NCI-H146 (cell line): ENCODE results near the gene UACA.
A peak's percentile ranks its signal among the peaks of the same experiment; 100 is the strongest.

Experiments used
- DNase-seq: peaks from one replicate; lab custom pipeline; 2025; lab: John Stamatoyannopoulos, UW

Gene UACA

DNA sequence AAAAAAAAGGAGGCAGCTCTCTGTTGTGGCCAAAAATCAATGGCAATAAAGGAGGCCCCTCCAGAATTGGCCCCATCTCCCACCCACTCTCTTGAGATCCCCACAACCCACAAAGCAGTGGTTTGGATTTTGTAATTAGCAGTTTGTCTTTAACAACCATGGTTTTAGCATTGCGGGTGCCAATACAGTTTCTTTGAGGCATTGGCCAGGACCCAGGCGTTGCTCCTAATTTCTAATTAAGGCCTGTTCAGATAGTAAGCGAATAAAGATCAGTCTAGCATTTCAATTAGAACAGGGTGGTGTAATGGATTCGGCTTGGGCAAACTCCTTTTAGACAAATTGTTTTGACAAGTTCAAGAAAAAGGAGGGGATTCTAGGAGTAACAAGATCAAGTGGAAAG lies 23.6 kb upstream of the UACA start:
- DNase-seq = no peak

DNA sequence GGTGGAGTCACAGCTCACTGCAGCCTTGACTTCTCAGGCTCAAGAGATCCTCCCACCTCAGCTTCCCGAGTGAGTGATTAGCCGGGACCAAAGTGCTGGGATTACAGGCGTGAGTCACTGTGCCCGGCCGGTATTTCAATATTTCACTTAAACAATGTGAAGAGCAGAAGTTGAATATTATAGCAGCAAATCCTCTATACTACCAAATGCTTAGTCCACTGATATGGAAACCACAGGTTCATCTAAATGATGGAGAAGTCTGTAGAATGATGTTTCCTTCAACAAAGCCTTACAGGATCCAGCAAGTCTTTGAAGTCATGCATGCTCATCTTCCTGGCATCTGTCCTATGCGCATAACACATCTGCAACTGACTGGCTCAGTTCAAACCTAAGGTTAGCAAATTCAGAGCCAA lies 20.3 kb upstream of the UACA start:
- no peak for DNase-seq

DNA sequence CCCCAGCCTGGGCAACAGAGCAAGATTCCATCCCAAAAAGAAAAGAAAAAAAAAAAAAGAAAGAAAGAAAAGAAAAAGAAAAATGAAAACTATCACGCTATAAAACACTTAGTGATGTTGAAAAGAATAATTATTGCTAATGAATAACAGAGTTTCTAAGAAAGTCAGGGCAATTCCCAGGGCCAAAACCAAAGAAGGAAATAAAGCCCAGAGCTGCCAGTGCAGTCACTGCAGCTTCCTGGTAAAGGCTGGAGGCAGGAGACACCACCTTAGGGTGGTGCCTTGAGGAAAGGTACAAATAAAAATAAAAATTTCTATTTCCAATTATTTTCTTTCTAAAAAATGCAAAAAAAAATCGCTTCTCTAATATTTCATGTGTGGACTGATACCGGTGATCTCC lies 19.7 kb upstream of the UACA start:
- no peak for DNase-seq

DNA sequence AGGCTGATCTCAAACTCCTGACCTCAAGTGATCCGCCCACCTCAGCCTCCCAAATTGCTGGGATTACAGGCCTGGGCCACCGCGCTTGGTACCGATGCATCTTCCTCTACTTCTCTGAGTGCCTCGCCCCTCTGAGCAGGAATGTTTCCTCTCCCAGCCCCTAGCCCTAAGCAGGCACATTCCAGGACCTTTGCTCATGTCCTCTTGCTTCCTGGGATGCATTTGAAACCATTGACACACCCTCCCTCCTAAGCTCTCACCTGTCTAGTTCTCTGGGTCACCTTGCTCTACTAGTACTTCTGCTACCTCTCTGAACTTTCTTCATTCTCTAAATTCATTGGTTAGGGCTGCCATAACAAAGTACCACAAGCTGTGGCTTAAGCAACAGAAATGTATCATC lies 17.9 kb upstream of the UACA start:
- no peak for DNase-seq

DNA sequence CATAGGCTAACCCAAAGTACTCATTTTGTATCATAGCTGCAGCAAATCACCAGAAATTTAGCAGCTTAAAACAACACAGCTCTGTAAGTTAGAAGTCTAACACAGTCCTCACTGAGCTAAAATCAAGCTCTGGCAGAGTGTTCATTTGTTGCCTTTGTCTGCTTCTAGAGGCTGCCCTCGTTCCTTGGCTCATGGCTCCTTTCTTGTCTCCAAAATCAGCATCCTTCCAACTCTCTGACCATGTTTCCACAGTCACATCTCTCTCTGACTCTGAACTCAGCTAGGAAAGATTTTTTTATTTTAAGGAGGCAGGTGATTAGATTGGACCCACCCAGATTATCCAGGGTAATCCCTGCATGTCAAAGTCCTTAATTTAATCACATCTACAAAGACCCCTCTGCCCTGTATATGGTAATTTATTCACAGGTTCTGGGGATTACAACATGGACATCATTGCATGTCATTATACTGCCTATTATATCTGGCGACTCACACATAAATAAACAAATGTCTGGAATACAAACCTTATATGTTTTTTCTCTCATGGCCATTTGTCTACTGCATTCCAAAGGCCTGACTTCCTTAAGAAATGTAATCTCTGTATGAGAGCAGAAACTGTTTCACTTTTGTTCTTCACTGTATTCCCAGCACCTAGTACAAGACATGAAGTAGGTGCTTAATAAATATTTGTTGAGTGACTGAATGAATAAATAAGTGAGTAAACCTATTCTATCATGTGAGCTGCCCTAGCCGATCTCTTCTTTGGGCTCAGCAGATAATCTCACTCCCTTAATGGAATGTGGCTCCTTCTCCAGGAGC lies 15.1 kb upstream of the UACA start:
- no peak for DNase-seq

DNA sequence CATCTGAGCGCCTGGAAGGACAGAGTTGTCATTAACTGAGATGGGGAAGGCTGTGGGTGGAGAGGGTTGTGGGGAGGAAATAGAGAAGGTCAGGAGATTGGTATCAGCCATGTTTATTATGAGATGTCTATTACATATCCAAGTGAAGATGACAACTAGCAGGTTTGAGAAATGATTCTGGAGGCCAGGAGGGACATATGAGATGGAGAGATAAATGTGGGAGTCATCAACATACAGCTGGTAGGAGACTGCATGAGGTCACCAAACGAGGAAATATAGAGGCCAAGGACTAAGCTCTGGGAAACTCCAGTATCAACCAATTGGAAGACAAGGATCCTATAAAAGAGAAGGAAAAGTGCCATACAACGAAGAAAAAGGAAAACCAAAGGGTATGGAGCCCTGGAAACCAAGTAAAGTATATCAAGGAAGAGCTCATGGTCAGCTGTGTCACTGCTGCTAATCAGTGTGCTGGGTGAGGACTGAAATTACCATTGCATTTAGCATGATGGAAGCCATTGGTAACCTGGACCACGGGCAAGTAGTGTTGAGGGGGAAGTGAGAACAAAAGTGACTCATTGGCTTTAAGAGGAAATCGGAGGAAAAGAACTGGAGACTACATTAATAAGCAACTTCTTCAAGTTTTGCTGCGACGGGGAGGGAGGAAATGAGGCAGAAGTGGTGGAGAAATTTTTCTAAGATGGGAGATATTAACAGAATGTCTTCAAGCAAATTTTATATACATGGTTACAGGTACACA lies 14.0 kb upstream of the UACA start:
- no peak for DNase-seq

DNA sequence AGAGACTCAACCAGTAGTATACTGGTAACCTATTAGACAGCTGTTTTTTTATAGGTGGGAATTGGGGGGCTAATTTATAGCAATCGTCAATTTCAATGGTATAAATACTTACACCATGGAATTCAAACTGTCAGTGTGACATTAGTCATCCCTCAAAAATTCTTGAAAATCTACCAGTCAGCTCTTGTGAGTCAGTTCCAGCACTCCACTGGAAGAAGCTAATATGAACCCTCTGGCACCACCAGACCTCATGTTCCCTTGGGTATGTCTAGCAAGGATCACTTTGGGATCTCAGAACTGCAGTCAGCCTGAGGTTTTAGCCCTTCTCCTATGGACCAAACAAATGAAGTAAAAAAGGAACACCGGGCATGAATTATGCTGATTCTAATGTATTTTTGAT lies 11.8 kb upstream of the UACA start:
- no peak for DNase-seq

DNA sequence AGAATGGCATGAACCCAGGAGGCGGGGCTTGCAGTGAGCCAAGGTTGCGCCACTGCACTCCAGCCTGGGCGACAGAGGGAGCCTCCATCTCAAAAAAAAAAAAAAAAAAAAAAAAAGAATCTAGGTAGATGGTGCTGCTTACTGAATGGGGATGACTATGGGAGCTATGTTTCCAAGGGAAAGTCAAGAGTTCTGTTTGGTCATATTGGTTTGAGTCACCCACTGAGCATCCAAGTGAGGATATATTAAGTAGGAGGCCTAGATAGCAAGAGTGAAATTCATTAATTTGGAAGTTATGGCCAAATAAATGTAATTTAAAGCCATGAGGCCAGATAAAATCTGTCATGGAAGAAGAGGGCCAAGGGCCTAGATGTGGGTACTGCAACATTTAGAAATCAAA lies 9.0 kb upstream of the UACA start:
- DNase-seq = no peak

DNA sequence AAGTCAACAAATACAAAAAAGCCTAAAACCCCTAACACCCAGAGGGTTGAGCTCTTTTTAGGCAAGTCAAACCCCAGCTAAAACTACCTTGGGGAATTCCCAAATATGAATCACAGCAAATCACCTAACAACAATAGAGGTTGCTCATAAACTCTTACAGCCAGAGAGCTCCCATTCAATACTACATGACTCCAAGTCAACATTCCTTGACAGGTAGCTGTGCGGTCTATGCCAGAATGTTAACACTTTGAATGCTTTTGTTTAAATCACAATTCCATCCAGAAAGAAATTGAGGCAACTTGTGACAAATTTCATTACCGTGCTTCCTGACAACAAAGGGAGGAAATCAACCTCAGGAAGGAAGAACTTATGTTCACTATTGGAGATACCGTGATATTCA lies 7.5 kb upstream of the UACA start:
- DNase-seq = no peak

DNA sequence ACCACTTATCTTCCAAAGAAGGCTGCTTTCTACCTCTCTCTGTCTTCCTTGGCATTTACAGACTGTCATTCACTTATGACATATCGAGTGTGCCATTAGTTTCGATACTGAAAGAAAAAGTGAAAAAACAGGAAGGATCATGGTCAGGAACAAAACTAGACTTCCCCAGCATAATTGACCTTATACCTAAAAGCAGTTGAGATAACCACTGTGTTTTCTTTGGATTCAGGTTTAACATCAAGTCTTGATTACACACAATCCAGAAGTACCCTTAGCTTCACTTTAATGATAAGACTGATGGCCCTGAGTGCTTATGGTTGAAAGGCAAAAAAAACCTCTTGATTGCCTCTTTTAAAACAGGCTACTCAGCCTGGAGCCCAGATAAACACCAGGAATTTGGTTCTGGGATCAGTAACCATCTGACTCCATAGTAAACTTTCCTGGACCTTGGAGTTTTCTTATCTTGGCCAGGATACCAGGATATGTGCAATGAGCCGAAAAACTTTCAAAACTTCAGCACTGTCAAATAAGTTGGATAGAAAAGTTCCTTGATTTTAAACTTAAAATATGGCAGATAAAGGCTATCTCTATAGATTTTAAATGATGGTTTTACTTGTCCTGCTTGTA lies 5.0 kb upstream of the UACA start:
- no peak for DNase-seq

DNA sequence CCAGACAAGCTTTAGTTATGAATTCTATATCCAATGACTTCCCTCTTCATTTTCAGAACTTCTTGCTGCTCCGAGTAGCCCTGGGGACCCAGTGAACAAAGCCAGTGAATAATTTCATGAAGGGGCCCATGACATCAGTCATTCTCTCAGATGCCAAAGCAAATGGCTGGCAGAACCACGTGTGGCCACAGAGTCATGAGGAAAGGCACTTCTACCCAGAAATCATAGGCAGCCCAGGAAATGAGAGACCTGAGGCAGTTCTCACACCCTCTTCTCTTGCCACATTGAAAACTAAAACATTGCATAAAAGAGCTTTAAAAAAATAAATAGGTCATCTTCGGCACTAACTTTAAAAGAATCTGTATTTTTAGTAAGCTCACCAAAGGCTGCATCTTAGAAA lies 4.3 kb upstream of the UACA start:
- DNase-seq = no peak

DNA sequence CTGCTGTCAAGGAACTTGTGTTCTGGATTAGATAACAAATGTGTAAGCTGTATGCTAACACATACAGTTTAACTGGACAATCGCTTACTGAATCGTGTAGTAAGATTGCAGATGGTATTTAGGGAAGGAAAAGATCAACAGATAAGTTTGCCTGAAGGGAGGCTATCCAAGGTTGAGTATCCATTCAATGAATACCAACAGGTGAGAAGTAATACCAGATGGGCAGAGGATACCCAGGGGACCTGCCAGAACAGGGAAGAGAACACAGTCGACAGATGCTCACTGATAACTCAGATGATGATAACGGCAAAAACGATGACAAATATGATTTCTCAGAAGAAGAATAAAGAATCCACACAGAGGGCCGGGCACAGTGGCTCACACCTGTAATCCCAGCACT lies 3.2 kb upstream of the UACA start:
- no peak for DNase-seq

DNA sequence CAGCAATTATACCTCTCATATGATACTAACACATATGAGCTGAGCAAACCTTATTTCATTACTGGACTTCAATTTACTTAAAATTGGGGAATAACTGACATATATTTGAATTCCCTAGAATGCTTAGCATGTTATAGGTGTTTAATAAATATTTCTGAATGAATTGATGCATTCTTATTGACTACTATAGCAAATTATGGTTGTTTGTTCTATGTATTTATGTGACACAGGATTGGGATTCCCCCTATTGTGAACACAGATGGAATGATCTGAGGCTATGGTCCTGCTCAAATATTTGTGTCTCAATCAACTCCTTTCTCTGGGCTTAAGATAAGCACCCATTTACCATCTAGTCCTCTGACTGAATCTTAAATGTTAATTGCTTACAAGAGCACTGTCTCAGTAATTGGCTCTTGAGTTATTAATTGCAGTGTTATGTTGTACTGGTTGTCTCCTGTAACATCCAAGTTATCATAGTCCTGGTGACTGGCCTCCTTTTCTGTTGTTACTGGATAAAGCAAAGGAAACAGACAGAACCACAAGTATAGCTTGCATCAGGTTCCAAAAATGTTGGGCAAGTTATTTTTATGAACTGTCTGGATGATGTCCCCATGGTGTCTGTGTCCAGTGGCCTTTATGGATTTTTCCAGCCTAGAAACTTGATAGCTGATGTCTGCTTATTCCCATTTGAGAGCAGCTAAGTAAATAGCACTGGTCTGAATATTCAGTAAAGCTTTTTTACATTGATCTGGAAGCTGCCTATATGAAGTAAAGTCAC lies 2.3 kb upstream of the UACA start:
- no peak for DNase-seq

DNA sequence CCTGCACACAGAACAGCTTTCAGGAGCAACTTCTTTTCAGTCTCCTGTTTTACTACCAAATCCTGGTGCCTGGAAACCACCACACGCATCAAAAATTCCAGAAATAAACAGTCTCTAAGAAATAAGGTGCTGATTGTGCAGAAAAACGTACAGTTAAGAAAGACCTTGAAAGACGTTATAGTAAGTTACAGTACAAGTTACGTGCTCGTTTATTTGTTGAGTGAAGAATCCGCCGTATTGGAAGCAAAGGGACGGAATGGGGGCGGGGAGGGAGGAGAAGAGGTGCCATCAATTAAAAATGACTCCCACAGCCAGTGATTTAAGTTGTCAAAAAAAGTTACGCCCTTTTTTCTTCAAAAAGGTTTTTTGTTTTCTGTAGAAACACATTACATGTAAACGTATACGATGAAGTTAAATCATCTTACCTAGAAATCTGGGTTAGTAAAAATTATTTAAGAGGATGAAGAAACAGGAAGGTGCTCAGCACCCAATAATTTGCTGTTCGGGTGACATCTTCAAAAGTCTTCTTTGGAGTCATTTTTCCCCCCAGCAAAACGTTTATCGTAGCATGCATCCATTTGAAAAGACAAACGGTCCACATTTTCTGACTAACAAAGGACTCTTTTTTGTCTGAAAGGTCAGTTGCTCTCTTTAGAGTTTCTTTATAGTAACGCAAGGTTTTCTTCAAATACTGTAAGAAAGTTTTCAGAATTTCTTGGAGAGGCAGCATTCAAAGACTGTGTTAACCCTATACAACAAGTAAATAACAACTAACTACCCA lies 782 bp upstream of the UACA start:
- no peak for DNase-seq

DNA sequence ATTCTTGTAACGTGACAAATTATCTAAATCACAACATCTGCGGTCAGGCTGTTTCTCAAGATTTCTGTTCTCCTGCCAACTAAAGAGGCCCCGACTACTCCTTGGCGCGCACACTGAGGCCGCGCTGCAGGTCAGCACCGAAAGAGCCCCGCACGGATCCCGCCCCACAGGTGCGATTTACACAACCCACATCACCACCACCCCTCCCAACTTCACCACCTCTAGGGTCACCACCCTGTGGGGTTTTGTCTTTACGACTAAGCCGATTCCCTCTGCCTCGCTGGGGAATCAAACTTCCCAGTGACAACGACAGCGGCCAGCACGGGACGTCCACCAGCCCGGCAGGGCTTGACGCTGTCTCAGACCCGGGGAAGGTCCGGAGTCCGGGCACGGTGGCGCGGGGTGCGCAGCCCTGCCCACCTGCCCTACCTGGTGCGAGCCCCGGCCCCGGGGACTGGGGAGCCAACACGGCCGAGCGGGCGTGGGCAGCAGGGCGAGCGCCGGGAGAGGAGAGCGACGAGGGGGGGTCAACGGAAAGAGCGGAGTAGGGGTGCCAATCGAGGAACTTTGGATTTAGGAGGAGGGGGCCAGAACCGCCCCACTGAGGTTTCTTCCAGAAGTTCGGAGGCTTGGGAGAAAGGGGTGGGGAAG lies 764 bp downstream of the UACA start:
- peak; percentile 31 for DNase-seq

DNA sequence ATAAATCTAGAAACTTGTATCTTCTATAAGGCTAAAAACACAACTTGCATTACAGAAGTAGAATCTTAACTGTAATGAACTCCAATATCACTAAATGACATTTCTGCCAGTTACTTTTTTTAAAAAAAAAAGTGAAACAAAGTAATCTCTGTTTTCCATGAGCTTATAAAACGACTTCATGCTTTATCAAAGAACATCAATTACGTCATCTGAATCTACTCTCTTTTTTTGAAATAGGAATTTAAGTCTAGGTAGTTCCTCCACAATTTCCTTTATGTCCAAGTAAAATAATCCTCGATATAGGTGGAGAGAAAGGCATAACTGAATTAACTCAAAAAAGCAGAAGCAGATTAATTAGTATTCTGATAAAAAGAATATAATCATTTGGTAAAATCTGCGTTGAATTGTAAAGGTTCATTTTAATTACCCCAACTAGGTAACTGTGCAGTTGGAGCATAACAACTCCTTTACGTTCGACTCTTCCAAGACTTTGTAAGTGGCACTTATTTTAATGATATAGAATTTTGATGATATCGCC lies 1.4 kb downstream of the UACA start:
- DNase-seq = no peak

DNA sequence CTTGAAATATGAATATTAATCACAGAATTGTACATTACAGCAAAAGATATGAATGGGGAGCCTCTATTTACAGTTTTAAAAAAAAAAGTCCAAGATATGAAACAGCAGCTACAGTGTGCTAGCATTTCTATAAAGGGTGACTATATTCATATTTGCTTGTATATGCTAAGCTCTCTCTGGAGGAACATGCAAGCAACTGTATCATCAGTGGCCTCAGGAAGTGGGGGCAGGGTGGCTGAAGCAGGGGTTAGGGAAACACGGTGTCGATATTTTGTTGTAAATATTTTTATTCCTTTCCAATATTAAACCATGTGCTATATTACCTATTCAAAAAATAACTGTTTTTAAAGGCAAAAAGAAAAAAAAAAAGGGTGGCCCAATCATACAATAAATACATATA lies 2.3 kb downstream of the UACA start:
- no peak for DNase-seq

DNA sequence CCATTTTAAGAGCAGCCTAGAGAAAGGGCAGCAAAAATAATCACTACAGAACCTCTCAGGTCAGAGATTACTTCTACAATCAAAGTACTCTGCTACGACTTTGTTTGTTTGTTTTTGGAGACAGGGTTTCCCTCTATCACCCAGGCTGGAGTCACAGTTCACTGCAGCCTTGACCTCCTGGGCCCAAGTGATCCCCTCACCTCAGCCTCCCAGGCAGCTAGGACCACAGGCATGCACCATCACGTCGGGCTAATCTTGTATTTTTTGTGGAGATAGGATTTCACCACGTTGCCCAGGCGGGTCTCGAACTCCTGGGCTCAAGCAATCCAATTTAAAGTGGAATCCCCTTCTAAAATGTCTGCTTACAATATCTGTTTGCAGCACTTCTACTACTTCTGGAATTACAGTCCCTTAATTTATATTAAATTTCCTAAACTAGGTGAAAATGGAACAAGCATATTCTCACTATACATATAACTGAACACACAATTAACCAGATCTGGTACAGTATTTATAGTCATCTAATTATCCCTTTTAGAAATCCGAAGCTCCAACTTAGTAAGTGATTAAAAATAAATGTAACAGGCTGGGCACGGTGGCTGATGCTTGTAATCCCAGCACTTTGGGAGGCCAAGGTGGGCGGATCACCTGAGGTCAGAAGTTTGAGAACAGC lies 4.4 kb downstream of the UACA start:
- no peak for DNase-seq

DNA sequence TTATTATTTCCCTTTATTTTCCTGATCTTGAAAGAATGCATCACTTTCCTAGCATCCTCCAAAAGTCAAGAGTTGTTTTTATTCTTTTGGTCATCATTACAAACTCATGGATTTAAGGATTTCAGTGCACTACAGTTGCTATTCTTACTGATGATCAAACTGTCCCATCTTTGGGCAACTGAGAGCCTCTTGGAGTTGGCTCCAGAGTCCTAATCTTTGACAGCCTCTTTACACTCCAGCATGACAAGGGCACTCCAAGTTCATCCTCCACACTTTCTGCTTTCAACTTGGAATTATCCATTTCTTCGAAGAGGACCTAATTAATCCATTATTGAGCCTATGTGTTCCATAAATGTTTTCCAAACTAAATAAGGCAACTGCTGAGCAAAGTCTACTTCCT lies 5.7 kb downstream of the UACA start:
- no peak for DNase-seq

DNA sequence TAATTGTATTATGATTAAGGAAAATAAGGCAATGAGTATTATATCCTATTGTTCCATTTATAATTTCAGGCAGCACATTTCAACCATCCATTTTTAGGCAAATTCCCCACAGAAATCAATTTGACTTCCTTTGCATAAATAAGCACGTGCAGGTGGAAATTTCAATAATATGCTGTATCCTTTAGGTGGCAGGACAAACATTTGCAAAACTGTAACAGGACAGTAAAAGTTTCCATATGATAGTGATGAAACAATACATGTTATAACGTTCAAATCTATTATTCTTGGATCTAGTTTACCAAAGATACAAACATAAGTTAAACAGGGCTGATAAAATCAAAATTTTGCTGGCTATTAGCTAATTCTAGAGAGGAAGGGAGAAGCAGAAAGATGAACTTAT lies 8.5 kb downstream of the UACA start:
- DNase-seq = no peak
